DMS114 treated with DMSO at 0.1 percent for 48 hours (cell line): ENCODE measurements around the gene C22orf42.
"Not testable (repeated sequence)": the region's sequence is repeated elsewhere in the genome, so short reads cannot be mapped to it uniquely, and the experiment has no call there.

Experiments used
- DNase-seq: peaks from one replicate; lab custom pipeline; 2025; ENCODE audit not compliant: unreplicated experiment; lab: John Stamatoyannopoulos, UW

The C22orf42 gene

DNA sequence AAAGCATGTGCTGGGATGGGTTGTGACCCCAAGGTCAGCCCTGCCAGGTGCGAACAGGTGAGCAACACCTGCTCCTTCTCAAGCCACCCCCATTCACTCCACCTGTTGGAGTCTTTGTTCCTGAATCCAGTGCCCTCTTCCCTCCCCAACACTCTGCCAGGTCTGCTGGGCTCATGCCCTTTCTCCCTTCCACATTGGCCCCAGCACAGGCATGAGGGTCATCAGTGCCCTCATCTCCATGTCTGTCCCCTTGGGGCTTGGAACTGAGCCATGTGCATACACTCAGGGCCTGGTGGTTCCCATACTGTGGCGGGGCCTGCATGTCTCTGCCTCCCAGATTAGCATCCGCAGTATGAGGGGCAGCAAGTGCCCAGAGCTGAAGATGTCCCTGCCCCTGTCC lies 26.7 kb upstream of the C22orf42 start:
- no peak for DNase-seq

DNA sequence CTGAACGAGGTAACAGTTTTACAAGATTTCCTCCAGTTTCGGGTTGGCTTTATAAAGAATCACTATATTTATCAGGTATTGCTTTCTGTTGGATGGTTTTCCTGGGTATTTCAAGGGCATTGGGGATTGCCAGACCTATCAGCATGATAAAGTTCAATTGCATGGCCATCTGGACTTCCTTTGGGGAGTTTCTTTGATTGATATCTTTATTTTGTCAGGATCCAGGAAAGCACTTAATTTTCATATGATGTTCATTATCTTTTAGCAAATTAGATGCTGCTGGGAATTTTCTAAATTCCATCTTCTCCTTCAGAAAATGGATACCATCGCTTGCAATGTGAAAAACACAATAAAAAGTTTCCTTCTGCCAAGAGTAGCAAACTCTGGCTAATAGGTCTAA lies 24.5 kb upstream of the C22orf42 start:
- DNase-seq = no peak

DNA sequence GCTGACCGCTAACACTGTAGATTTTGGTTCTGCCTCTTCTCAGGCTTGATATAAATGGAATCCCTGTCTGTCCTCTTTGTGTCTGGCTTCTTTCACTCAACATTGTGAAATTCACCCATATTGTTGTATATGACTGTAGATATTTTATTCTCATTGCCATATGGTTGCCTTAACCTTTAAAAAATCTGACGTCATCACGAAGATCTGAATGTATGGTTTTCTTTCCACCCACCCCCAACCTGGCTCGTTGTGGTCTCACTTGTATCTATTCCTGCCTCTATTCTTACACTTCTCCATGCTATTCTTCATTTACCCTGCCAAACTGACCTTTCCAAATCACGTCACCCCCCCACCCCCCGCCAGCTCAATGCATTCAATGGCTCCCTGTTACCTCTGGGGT lies 21.9 kb upstream of the C22orf42 start:
- no peak for DNase-seq

DNA sequence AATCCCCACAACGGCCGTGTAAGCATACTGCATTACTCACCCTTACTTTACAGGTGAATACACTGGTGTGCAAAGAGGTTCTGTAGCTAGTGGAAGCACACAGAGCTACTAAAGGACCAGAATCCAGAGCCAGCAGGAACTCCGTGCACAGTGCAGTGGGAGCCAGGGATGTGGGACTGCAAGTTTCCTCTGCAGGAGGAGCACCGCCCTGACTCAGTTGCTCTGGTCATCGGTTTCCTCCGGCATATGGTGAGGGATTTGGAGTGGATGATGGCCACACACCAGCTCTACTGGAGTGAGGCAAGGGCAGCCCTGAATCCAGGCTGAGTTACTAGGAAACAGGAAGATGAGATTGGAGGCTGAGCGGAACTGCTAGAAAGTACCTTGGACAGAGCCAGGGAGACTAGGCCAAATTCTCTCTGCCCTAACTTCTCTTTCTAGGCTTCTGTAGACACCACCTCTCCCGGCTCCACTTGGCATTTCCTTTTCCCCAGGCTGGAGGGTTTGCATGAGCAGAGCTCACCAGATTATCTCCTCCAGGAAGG lies 18.2 kb upstream of the C22orf42 start:
- no peak for DNase-seq

DNA sequence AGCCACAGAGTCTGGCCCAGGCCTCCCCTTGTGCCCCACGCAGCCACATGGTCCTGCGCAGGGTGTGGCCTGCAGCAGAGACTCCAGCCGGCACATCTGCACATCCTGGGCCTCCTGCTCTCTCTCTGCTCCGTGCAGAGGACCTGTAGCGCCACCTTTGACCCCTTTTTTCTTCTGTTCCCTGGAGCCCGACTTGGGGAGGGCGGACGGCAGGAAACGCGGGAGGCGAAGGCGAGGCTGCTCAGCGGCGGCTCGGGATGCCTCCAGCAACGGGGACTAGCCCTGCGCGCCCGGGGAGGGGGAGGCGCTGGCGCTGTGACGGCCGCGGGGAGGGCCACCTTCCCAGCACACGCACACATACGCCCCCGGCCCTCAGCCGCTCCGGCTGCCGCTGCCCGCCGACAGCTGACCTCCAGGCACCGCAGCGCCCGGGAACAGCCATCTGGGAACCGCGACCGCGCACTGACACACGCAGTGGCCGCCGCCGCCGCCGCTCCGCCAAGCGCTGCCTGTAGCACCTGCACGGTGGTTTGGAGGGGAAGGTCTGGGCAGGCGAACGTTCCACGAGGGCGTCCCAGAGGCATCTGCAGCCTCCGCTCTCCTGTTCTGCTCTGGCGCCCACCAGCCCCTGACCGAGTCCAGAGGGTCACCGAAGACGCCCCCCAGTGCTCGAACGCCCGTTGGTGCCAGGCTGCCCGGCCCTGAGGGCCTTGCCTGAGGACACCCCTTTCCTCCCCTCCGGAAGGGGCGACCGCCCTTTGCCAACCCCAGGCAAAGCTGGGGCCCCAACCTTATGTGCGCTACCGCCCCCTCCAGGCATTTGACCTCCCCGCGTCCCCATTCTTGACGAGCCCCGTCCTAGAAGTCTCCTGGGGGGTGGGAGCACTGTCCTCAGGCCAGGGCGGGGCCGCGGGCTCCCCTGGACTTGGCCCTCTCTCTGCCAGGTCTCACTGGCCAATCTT lies 16.9 kb upstream of the C22orf42 start:
- DNase-seq = no peak

DNA sequence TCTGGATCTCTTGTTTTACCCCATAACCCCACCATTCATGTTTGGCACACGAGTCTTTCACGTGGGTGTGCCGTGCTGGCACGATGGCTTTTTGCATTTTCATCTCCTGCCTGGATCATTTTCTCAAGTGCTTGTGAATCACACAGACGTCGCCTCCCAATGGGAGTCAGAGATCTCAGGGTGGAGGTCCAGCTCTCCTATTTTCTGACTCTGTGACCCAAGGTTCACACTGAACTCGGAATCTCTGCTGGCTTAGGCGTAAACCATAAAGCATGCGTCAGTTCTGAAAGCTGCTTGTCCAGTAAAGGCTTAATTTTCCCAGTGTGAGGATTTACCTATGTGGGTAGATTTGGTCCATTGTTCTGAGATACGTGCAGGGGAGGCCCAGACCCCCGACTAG lies 16.0 kb upstream of the C22orf42 start:
- DNase-seq = no peak

DNA sequence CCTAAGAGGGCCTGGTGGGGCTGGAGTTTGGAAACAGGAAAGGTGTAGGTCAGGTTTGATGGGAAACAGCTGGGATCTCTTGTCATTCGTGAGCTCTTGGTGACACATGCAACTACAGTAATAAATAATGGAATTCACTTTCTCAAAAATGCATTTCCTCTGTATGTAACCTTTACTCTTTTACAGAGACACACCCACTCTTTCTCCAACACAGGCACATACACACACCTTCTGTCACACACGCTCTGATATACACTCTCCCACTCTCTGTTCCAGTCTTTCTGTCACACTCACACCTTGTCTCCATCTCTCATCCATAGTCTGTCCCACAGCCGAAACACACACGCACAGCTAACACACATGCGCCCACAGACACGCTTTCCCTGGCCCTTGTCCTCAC lies 6.6 kb upstream of the C22orf42 start:
- no peak for DNase-seq

DNA sequence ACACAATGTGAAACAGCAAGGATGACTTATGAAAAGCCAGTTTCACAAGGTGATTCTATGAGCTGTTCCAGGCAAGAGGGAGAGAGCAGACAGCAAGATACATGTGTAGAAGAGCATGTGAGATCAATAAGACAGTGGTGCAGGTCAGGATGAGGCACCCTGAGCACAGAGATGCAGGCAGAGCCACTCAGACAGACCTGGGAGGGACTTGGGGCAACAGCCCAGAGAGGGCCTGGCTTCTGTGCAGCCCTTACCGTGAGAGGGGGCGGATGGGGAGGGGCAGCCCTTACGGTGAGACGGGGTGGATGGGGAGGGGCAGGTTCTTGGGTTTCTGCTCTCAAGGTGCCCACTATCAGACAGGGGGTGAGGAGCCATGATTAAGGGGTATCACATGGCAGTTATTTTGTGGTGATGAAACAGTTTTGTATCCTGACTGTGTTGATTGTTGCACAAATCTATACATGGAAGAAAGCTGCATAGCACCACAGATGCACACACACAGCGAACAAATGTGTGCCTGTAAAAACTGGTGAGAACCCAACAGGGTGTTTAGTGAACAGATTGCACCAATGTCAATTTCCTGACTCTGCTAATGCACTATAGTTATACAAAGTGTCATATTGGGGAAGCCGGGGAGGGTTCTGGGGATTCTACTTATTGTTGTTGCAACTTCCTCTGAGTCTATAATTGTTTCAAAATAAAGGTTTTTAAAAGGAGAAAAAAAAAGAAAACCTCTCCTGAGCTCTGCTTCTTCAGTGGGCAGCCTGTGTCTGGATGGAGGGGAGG lies 5.2 kb upstream of the C22orf42 start:
- DNase-seq = no peak

DNA sequence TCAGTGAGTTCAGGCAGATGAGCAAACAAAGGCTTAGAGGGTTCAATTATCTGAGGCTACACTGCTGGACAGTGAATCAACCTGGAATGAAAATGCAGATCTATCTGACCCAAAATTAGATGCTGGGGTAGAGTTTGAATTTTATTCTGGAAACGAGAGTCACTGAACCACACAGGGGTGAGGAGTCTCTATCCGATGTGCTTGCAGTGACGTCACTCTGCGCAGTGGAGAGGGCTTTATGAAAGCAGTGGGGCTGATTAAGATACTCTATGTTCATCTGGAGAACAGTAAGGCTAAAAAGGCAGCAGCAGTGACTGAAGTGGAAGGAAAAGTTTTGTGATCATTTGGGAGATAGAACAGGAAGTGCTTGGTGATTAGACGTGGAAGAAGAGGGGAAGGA lies 1.3 kb upstream of the C22orf42 start:
- DNase-seq = not testable (repeated sequence)

DNA sequence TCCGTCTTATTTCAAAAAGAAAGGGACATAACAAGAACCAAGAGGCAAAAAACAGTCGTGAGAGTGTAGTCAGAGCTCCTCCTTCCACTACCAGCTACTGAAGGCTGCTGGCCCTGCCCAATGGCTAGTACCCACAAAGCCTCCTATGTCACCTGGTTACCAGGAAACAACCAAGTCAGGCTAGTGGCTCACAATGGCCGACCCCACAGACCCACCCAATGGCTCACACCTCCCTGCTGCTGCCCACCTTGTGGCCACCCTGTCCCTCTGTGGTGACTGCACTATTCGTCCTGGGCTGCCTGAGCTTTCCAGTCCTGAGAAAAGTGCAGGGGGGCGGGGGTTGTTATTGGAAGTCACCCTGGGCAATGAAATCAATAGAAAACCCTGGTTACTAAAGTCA lies 1.5 kb downstream of the C22orf42 start:
- DNase-seq = not testable (repeated sequence)

DNA sequence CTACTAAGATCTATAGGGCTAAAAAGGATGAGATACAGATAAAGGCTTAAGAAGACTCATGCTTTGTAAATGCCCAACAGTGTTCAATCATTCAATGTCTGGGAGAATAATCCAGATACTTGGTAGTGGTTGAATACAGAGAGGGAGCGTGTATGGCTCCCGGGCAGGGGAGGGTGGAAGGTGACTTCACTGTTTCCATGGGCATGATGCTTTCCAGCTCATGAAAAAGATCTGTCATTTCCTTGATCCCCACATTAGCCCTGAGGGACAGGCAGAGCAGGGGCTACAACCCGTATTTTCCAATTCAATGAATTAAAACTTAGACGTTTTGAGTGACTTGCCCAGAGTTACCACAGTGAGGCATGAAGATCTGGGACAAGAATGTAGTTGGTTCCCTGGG lies 4.4 kb downstream of the C22orf42 start:
- DNase-seq = not testable (repeated sequence)

DNA sequence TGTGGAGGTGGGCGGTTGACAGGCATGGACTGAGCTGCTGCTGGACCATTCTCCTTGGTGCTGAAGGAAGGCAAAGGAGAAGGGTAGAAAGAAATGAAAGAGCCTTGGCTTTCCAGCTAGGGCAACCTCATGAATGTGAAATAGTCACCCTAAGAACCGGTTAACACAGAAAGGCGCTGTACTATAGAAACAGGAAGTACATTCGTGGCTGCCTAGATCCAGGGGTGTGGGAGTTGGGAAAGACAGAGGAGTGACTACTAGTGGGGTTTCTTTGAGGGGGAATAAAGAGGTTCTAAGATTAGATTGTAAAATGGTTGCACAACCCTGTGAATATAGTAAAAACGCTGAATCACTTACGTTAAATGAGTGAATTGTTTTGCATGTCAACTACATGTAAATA lies 7.5 kb downstream of the C22orf42 start:
- DNase-seq = not testable (repeated sequence)

DNA sequence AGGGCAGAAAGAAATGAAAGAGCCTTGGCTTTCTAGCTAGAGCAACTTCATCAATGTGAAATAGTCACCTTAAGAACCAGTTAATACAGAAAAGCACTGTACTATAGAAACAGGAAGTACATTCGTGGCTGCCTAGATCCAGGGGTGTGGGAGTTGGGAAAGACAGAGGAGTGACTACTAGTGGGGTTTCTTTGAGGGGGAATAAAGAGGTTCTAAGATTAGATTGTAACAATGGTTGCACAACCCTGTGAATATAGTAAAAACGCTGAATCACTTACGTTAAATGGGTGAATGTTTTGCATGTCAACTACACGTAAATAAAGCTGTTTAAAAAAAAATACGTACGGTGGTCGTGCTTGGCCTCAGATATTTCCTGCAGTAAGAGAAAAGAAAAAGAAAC lies 8.5 kb downstream of the C22orf42 start:
- DNase-seq = not testable (repeated sequence)

DNA sequence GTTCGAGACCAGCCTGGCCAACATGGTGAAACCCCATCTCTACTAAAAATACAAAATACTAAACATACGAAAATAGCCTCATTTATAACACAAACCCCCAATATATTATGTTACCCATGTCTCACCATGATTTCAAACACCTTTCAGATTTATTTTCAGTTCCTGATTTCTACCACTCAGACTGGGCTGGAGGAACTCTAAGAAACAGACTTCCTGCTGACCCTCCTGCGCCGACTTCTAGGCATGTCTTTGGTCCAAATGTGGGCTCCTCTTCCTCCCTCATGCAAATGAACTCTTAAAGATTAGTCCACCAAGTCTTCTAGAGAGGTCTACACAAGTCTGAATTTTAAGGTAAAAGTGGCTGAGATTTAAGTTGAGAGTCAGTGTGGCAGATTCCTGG lies 10.7 kb downstream of the C22orf42 start:
- not testable (repeated sequence) for DNase-seq

DNA sequence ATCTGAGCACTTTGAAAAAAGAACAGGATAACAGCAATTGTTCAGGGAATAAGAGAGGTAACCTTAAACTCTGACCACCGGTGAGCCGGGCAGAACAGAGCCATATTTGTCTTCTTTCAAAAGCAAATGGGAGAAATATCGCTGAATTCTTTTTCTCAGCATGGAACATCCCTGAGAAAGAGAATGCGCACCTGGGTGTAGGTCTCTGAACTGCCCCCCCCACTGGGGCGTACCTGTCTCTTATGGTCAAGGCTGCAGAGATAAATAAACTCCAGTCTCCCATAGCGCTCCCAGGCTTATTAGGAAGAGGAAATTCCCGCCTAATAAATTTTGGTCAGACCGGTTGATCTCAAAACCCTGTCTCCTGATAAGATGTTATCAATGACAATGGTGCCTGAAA lies 12.0 kb downstream of the C22orf42 start:
- not testable (repeated sequence) for DNase-seq

DNA sequence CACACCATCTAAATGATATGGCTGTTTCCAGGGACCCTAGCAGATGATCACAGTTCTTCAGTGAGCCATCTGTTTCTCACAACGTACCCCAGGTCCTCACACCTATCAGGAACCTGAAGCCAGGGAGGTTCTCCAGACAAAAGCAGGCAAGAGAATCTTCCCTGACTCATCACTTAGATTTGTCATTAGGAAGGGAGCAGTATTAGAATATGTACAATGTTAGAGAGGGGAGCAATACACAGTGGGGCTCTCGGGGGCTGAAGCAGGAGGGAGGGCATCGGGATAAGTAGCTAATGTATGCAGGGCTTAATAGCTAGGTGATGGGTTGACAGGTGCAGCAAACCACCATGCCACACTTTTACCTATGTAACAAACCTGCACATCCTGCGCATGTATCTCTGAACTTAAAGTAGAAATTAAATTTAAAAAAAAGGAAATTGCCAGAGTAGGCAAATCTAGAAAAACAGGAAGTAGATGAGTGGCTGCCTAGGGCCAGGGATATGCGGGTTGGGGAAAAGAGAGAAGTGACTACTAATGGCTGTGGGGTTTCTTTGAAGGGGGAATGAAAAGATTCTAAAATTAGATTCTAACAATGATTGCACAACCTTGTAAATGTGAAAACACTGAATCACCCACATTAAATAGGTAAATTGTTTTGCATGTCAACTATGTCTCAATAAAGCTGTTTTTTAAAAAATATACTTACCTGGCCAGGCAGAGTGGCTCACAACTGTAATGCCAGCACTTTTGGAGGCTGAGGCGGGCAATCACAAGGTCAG lies 14.4 kb downstream of the C22orf42 start:
- no peak for DNase-seq

DNA sequence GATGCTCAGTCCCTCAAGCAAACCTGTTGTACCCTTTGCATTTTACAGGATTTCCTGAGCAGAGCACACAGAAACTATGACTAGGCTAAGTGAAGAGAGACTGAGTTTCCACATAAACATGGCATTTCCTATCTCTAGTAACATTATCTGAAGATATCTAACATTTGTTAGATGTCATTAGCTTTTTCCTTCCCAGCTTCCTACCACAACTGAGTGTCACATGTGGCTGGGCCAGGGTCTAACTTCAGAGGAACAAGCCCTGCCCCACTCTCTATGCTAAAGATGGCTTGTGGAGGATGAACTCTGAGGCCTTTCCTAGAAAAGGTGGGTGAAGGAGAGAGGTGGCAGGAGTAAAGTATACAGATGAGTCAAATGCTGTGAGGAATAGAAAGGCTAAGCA lies 16.5 kb downstream of the C22orf42 start:
- DNase-seq = no peak

DNA sequence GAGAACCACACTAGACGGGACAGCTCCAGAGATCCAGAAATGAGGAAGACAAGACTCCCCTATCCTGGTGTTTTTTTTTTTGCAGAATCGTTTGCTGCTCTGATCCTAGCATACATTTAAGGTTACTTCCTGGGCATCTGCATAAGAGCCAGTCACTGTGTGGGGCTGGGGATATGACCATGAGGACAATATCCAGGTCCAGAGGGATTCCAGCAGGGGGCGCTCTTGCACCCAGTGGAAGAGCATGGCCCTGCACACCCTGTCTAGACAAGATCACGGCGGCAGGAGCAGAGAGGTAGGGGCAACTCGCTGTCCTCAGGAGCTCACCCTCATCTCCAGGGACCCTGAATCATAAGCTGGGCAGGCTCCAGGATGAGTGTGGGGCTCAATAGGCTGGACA lies 18.4 kb downstream of the C22orf42 start:
- not testable (repeated sequence) for DNase-seq

DNA sequence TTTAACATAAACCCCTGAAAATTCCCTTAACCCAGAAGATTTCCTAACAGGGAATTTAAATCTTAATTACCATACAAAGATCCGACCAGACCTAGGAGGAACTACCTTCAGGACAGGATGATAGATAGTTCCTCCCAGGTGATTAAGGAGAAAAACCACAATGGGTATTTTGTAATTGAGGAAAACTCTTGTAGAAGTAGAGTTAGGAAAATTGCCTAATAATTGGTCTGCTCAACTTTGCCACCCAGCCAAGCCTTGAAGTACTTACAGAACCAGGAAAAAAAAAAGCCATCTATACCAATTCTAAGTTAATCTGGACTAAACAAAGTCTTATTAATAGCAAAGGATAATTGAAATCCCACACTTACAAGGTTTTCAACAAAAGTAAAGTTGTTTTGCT lies 20.5 kb downstream of the C22orf42 start:
- DNase-seq = not testable (repeated sequence)

DNA sequence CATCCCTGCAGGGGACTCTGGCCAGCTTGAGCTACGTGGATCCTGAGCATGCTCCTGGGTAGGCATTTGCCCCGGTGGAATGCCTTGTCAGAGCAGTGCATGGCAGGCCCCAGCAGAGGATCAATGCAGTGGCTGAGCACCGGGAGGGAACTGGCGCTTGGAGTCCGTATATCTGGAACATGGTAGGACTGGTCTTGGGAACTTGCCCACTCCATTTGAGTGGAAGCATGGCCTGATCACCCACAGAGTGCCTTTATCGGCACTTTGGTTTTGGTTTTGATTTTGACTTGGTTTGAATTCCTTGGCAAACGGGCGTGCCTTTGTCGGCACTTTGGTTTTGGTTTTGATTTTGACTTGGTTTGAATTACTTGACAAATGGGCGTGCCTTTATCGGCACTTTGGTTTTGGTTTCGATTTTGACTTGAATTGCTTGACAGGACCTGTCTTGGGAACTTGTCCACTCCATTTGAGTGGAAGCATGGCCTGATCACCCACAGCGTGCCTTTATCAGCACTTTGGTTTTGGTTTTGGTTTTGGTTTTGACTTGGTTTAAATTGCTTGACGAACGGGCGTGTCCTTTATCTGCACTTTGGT lies 21.3 kb downstream of the C22orf42 start:
- DNase-seq = not testable (repeated sequence)

DNA sequence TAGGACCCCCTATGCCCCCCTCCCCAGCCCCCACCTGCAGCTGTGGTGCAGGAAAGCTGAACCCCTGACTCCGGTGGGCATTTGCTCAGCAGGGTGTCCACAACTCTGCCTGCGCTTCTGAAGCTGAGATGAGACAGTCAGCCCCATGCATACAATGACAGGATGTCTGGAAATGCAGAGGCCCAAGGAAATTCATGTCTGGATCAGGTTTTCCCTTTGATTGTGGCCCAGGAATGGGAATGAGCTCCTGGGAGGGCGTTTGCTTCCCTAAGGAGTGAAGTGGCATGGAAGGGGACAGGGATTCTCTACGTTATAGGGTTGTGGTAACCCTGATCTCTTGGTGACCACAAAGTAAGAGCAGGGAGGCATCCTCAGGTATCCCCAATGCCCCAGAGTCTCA lies 22.2 kb downstream of the C22orf42 start:
- not testable (repeated sequence) for DNase-seq
